Measurements from ENCODE around the gene DYRK1B.

- TF ChIP-seq CTCF (IDR thresholded peaks at IDR 0.05; ENCODE audit: insufficient read depth, low read depth, low read length) (no peak), EZH2 (IDR thresholded peaks at IDR 0.05; ENCODE audit: insufficient read depth, low read length) (no peak)
Measured at GRCh38 chr19:39826311-39826945, 7.5 kb downstream of the DYRK1B start.

All from astrocyte (in vitro differentiated cells and primary cell).